Hepatocyte (in vitro differentiated cells): Measurements from ENCODE around the gene PAX3. TPM values are rescaled to one million over a fixed set of nuclear protein-coding genes. Genes with fewer than 3 reads are reported as not detected.

ENCODE experiments used
- DNase-seq: peaks from one replicate; pipeline ENCODE4 v3.0.0-alpha.2; 2016; ENCODE audit warnings: low spot score
- H2AFZ ChIP-seq: fragments of 200-600 bp; sonication (generic); 2 replicates; pipeline ENCODE4 v1.6.0; 2016; ENCODE audit warnings: antibody characterized with exemption, mild to moderate bottlenecking
- H3K27ac ChIP-seq: fragments of 200-600 bp; sonication (generic); 2 replicates; pipeline ENCODE4 v1.5.1; 2016; ENCODE audit warnings: mild to moderate bottlenecking
- H3K27me3 ChIP-seq: fragments of 200-600 bp; sonication (generic); 2 replicates; pipeline ENCODE4 v1.6.1; 2016
- H3K36me3 ChIP-seq: fragments of 200-600 bp; sonication (generic); replicated peaks from 2 replicates; pipeline ENCODE4 v1.5.1; 2016; ENCODE audit warnings: low read depth; ENCODE audit not compliant: insufficient read depth
- H3K4me1 ChIP-seq: fragments of 200-600 bp; sonication (generic); 2 replicates; pipeline ENCODE4 v1.5.1; 2016; ENCODE audit warnings: mild to moderate bottlenecking, moderate library complexity; ENCODE audit not compliant: insufficient read depth
- H3K4me2 ChIP-seq: fragments of 200-600 bp; sonication (generic); 2 replicates; pipeline ENCODE4 v1.6.0; 2016
- H3K4me3 ChIP-seq: fragments of 200-600 bp; sonication (generic); 2 replicates; pipeline ENCODE4 v1.5.1; 2016; ENCODE audit warnings: mild to moderate bottlenecking
- H3K79me2 ChIP-seq: fragments of 200-600 bp; sonication (generic); 2 replicates; pipeline ENCODE4 v1.6.0; 2017; ENCODE audit warnings: mild to moderate bottlenecking
- H3K9me2 ChIP-seq: fragments of 200-600 bp; sonication (generic); replicated peaks from 2 replicates; pipeline ENCODE4 v1.6.0; 2017; ENCODE audit warnings: mild to moderate bottlenecking; ENCODE audit not compliant: insufficient read depth
- H3K9me3 ChIP-seq: fragments of 200-600 bp; sonication (generic); 2 replicates; pipeline ENCODE4 v1.5.1; 2016; ENCODE audit warnings: low read depth, mild to moderate bottlenecking
- H4K20me1 ChIP-seq: fragments of 200-600 bp; sonication (generic); 2 replicates; pipeline ENCODE4 v1.6.0; 2016; ENCODE audit warnings: mild to moderate bottlenecking; ENCODE audit not compliant: insufficient read depth, poor library complexity, severe bottlenecking
- CTCF ChIP-seq: fragments of 200-600 bp; sonication (generic); IDR thresholded peaks from 2 replicates; pipeline ENCODE4 v1.5.1; 2016; ENCODE audit warnings: antibody characterized with exemption, mild to moderate bottlenecking; ENCODE audit not compliant: poor library complexity
- EZH2 ChIP-seq: fragments of 200-600 bp; sonication (generic); IDR thresholded peaks from 2 replicates; pipeline ENCODE4 v1.6.1; 2016; ENCODE audit warnings: antibody characterized with exemption, mild to moderate bottlenecking, borderline replicate concordance
- EZH2phosphoT487 ChIP-seq: fragments of 200-600 bp; sonication (generic); IDR thresholded peaks from one replicate; pipeline ENCODE4 v1.6.1; 2018; ENCODE audit warnings: antibody characterized with exemption, mild to moderate bottlenecking, low read depth, moderate library complexity; ENCODE audit not compliant: unreplicated experiment, severe bottlenecking
- WGBS: methylation state at CpG from one replicate; pipeline ENCODE4 v1.1.6; 2016; ENCODE audit warnings: low lambda C conversion rate; ENCODE audit errors: missing lambda C conversion rate; 5-methylcytosine and 5-hydroxymethylcytosine counted together
- polyA plus RNA-seq: library from polyadenylated mRNA; unstranded; fragments of >200 nt; fragmentation: Nextera tagmentation; extraction: Ambion mirVana; gene quantifications from 2 replicates; pipeline ENCODE4 v1.2.1, GENCODE V29; 2016
- total RNA-seq: library from RNA; depleted of rRNA; stranded (reverse); fragments of >200 nt; gene quantifications from 2 replicates; pipeline ENCODE4 v1.2.3, GENCODE V29; 2014

PAX3 gene
- total and polyA plus RNA-seq, 2 experiments from 2014 or later, result not detected

- no peaks in the 10 kb centered on the region for H3K79me2 ChIP-seq
- H3K4me2 ChIP-seq, result no peak overlapping the region
- no peaks in the 10 kb centered on the region for H3K36me3 ChIP-seq
- no peak overlapping the region for H3K27ac ChIP-seq
- H3K9me3 ChIP-seq, result no peaks in the 10 kb centered on the region
- H4K20me1 ChIP-seq, result no peaks in the 10 kb centered on the region
- H2AFZ ChIP-seq, result no peak overlapping the region
- no peaks in the 10 kb centered on the region for H3K4me1 ChIP-seq
- no peak overlapping the region for H3K4me3 ChIP-seq
- H3K9me2 ChIP-seq, result no peaks in the 10 kb centered on the region
- no peak for DNase-seq
- peaks cover 18% of the 10 kb centered on the region for H3K27me3 ChIP-seq
- no peak for TF ChIP-seq EZH2phosphoT487
- TF ChIP-seq CTCF, result no peak
- no peak for TF ChIP-seq EZH2
- WGBS, result 77% methylated on average over 4 of the region's 4 CpGs
Measured at GRCh38 chr2:222203041-222203440, 95.8 kb downstream of the PAX3 start.

GRCh38 chr2:222196159-222196558 is 102.6 kb downstream of the PAX3 start:
- H4K20me1 ChIP-seq, result no peaks in the 10 kb centered on the region
- DNase-seq, result no peak
- H3K4me2 ChIP-seq, result no peak overlapping the region
- H3K79me2 ChIP-seq, result no peaks in the 10 kb centered on the region
- H3K9me2 ChIP-seq, result no peaks in the 10 kb centered on the region
- H3K9me3 ChIP-seq, result no peaks in the 10 kb centered on the region
- no peaks in the 10 kb centered on the region for H3K4me1 ChIP-seq
- WGBS, result 82% methylated on average over 7 of the region's 7 CpGs
- no peak overlapping the region for H3K27ac ChIP-seq
- H3K4me3 ChIP-seq, result no peak overlapping the region
- no peak overlapping the region for H2AFZ ChIP-seq
- peaks cover 19% of the 10 kb centered on the region for H3K27me3 ChIP-seq
- H3K36me3 ChIP-seq, result no peaks in the 10 kb centered on the region
- TF ChIP-seq EZH2 (no peak), CTCF (no peak), EZH2phosphoT487 (no peak)

- DNase-seq, result no peak
- H3K9me2 ChIP-seq, result no peaks in the 10 kb centered on the region
- TF ChIP-seq EZH2 (no peak), CTCF (no peak), EZH2phosphoT487 (no peak)
Measured at GRCh38 chr2:222194669-222195068, 104.1 kb downstream of the PAX3 start.

More at GRCh38 chr2:222194669-222195068, 104.1 kb downstream of the PAX3 start:
- no peaks in the 10 kb centered on the region for H3K9me3 ChIP-seq
- no peaks in the 10 kb centered on the region for H3K4me1 ChIP-seq
- no peak overlapping the region for H2AFZ ChIP-seq
- H4K20me1 ChIP-seq, result no peaks in the 10 kb centered on the region
- H3K4me2 ChIP-seq, result no peak overlapping the region
- WGBS, result 87% methylated on average over 5 of the region's 5 CpGs
- H3K27ac ChIP-seq, result no peak overlapping the region
- no peaks in the 10 kb centered on the region for H3K79me2 ChIP-seq
- H3K4me3 ChIP-seq, result no peak overlapping the region
- H3K36me3 ChIP-seq, result no peaks in the 10 kb centered on the region
- H3K27me3 ChIP-seq, result peaks cover 12% of the 10 kb centered on the region
